Raji (cell line): Measurements from ENCODE around the gene PRRT1B.

Experiments used
- POLR2A ChIP-seq: IDR thresholded peaks from 2 replicates; pipeline ENCODE4 v1.6.1; 2011; ENCODE audit warnings: low read depth, low read length, control low read depth; ENCODE audit not compliant: insufficient read depth

Gene PRRT1B

GRCh38 chr9:131559421-131560000 lies 14.2 kb downstream of the PRRT1B start:
- no peak for TF ChIP-seq POLR2A

GRCh38 chr9:131562032-131562959 lies 17.0 kb downstream of the PRRT1B start:
- TF ChIP-seq POLR2A: no peak

- no peak for TF ChIP-seq POLR2A
Measured at GRCh38 chr9:131565369-131565768, 20.0 kb downstream of the PRRT1B start.

- no peak for TF ChIP-seq POLR2A
Measured at GRCh38 chr9:131566158-131566557, 20.8 kb downstream of the PRRT1B start.

- no peak for TF ChIP-seq POLR2A
Measured at GRCh38 chr9:131567910-131568309, 22.6 kb downstream of the PRRT1B start.

GRCh38 chr9:131574730-131575640 lies 29.7 kb downstream of the PRRT1B start:
- TF ChIP-seq POLR2A: no peak

GRCh38 chr9:131575946-131576853 lies 30.9 kb downstream of the PRRT1B start:
- TF ChIP-seq POLR2A: no peak

GRCh38 chr9:131577005-131578000 lies 32.0 kb downstream of the PRRT1B start:
- TF ChIP-seq POLR2A: no peak

- no peak for TF ChIP-seq POLR2A
Measured at GRCh38 chr9:131578021-131578420, 32.7 kb downstream of the PRRT1B start.

GRCh38 chr9:131578731-131579504 lies 33.6 kb downstream of the PRRT1B start:
- no peak for TF ChIP-seq POLR2A

- TF ChIP-seq POLR2A: no peak
Measured at GRCh38 chr9:131579789-131580211, 34.5 kb downstream of the PRRT1B start.

GRCh38 chr9:131580358-131580757 lies 35.0 kb downstream of the PRRT1B start:
- no peak for TF ChIP-seq POLR2A
